CD4-positive, alpha-beta T cell treated with Interleukin-15 for 4 hours (primary cell): Measurements from ENCODE around the gene CNKSR1.
A peak's percentile ranks its signal among the peaks of the same experiment; 100 is the strongest.
"Not testable (repeated sequence)": the region's sequence is repeated elsewhere in the genome, so short reads cannot be mapped to it uniquely, and the experiment has no call there.

Source experiments
- DNase-seq: peaks from one replicate; pipeline ENCODE4 v3.0.0-alpha.2; 2020; ENCODE audit warnings: low spot score

The CNKSR1 gene

DNA sequence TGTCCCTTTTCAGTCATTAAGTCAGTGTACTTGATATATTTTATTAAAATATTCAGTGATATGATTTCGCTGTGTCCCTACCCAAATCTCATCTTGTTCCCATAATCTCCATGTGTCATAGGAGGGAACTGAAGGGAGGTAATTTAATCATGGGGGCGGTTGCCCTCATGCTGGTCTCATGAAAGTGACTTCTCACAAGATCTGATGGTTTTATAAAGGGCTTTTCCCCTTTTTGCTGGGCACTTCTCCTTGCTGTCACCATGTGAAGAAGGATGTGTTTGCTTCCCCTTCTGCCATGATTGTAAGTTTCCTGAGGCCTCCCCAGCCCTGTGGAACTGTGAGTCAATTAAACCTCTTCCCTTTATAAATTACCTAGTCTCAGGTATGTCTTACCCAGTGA lies 53.4 kb downstream of the CNKSR1 start:
- not testable (repeated sequence) for DNase-seq

GRCh38 chr1:26233903-26234643 lies 56.8 kb downstream of the CNKSR1 start, which contains the start of gene CEP85:
TSS of gene CEP85 (plus strand) at chr1:26234200. CDS start at chr1:26239784, 5,584 bp downstream.
- peak; percentile 98 for DNase-seq

DNA sequence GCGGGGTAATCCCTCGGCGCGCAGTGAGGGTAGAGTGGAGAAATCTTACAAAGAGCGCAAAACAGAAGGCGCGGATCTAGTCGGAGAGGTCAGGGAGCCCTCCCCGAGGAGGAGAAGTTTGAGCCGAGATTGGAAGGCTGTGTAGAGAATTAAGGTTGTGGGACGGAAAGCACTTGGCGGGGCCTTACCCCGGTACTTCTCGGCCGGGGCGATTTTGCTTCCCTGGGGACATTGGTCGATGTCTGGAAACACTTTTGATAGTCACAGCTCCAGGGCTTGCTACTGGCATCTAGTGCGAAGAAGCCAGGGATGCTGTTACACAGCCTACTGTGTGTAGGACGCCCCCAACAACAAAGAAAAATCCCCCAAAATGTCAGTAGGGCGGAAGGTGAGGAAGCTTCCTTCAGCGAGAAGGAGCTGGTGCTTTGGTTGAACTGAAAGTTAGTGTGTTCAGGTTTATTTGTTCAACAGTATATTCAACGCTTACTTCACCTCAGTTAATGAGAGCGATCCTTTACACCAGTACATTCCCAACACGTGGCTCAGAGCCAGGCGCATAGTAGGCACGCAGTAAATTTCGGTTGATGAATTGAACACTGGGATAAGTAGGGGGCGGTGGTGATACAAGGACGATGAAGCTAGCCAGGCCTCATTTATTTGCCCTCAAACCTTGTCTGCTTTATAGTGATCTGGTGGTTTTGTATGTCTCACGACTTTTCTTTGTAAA lies 57.5 kb downstream of the CNKSR1 start:
- DNase-seq = peak; percentile 19

- no peak for DNase-seq
Observed at GRCh38 chr1:26237230-26237966, 60.1 kb downstream of the CNKSR1 start.
